SU-DHL-6 (cell line): ENCODE results near the gene SPEG.

Source experiments
- H2AFZ ChIP-seq: fragments of 200-600 bp; sonication (generic); 2 replicates; pipeline ENCODE4 v1.6.1; 2014; ENCODE audit warnings: low read depth, mild to moderate bottlenecking, moderate library complexity, mixed read lengths, antibody characterized with exemption, low read length; ENCODE audit not compliant: severe bottlenecking
- H3F3A ChIP-seq: fragments of 200-600 bp; shearing (Covaris generic); 2 replicates; pipeline ENCODE4 v1.6.0; 2016; ENCODE audit warnings: antibody characterized with exemption, mild to moderate bottlenecking; ENCODE audit not compliant: insufficient read depth
- H3K27ac ChIP-seq: fragments of 200-600 bp; sonication (generic); 2 replicates; pipeline ENCODE4 v1.5.1; 2016; ENCODE audit warnings: low read depth, mild to moderate bottlenecking, low read length, moderate library complexity, mixed read lengths
- H3K27me3 ChIP-seq: fragments of 200-600 bp; sonication (generic), shearing (Covaris generic); 2 replicates; pipeline ENCODE4 v1.6.0; 2014; ENCODE audit warnings: mild to moderate bottlenecking, low read length
- H3K36me3 ChIP-seq: fragments of 200-600 bp; sonication (generic); 2 replicates; pipeline ENCODE4 v1.6.1; 2014; ENCODE audit warnings: mild to moderate bottlenecking, low read length, mixed read lengths
- H3K4me2 ChIP-seq: fragments of 300-600, 200-600 bp; shearing (Covaris generic), sonication (generic); 2 replicates; pipeline ENCODE4 v1.6.0; 2014; ENCODE audit warnings: low read length, low read depth, mild to moderate bottlenecking; ENCODE audit not compliant: poor library complexity, severe bottlenecking
- H3K4me3 ChIP-seq: fragments of 200-600 bp; sonication (generic); 2 replicates; pipeline ENCODE4 v1.5.1; 2014; ENCODE audit warnings: antibody characterized with exemption, low read length, mild to moderate bottlenecking, mixed read lengths; ENCODE audit not compliant: insufficient read depth, poor library complexity, severe bottlenecking
- H3K79me2 ChIP-seq: fragments of 200-600 bp; sonication (generic); 2 replicates; pipeline ENCODE4 v1.6.1; 2014; ENCODE audit warnings: mild to moderate bottlenecking, low read length, moderate library complexity; ENCODE audit not compliant: insufficient read depth
- H3K9ac ChIP-seq: fragments of 200-600 bp; sonication (generic); 2 replicates; pipeline ENCODE4 v1.7.0; 2014; ENCODE audit warnings: mild to moderate bottlenecking, low read length
- H3K9me2 ChIP-seq: fragments of 200-600 bp; sonication (generic); replicated peaks from 2 replicates; pipeline ENCODE4 v1.6.1; 2014; ENCODE audit warnings: low read length; ENCODE audit not compliant: insufficient read depth
- H3K9me3 ChIP-seq: fragments of 200-600 bp; sonication (generic); 2 replicates; pipeline ENCODE4 v1.6.1; 2014; ENCODE audit warnings: low read length, mixed read lengths; ENCODE audit not compliant: insufficient read depth
- H4K20me1 ChIP-seq: fragments of 200-600 bp; sonication (generic); 2 replicates; pipeline ENCODE4 v1.6.1; 2014; ENCODE audit warnings: low read depth, mild to moderate bottlenecking, antibody characterized with exemption, low read length, moderate library complexity, mixed read lengths
- CTCF ChIP-seq: fragments of 200-600 bp; sonication (generic); IDR thresholded peaks from one replicate; pipeline ENCODE4 v1.5.1; 2017; ENCODE audit warnings: antibody characterized with exemption, mild to moderate bottlenecking, low read length, moderate library complexity; ENCODE audit not compliant: insufficient read depth, poor library complexity, severe bottlenecking
- EZH2phosphoT487 ChIP-seq: fragments of 200-600 bp; sonication (generic), shearing (Covaris generic); conservative IDR thresholded peaks from 2 replicates; pipeline ENCODE4 v1.6.1; 2018; ENCODE audit warnings: mild to moderate bottlenecking, antibody characterized with exemption, low read length, moderate library complexity, mixed read lengths

The SPEG gene

GRCh38 chr2:219519526-219519916 is 84.9 kb downstream of the SPEG start:
- no peaks in the 10 kb centered on the region for H3K9me2 ChIP-seq
- H3K9me3 ChIP-seq: no peaks in the 10 kb centered on the region
- no peak overlapping the region for H2AFZ ChIP-seq
- no peaks in the 10 kb centered on the region for H3K27me3 ChIP-seq
- H3K4me2 ChIP-seq: no peak overlapping the region
- H3K79me2 ChIP-seq: no peaks in the 10 kb centered on the region
- H3K36me3 ChIP-seq: no peaks in the 10 kb centered on the region
- H3F3A ChIP-seq: no peaks in the 10 kb centered on the region
- no peaks in the 10 kb centered on the region for H4K20me1 ChIP-seq
- TF ChIP-seq CTCF (no peak), EZH2phosphoT487 (no peak)
- H3K9ac ChIP-seq: no peak overlapping the region
- H3K4me3 ChIP-seq: no peak overlapping the region
- H3K27ac ChIP-seq: no peak overlapping the region

- Histone ChIP-seq H4K20me1 (no peaks in the 10 kb centered on the region), H3K4me2 (no peak overlapping the region), H3K9me3 (no peaks in the 10 kb centered on the region), H2AFZ (no peak overlapping the region), H3F3A (no peaks in the 10 kb centered on the region), H3K36me3 (no peaks in the 10 kb centered on the region), H3K79me2 (no peaks in the 10 kb centered on the region), H3K9me2 (no peaks in the 10 kb centered on the region), H3K9ac (no peak overlapping the region), H3K27me3 (no peaks in the 10 kb centered on the region), H3K27ac (no peak overlapping the region), H3K4me3 (no peak overlapping the region)
- TF ChIP-seq EZH2phosphoT487 (no peak), CTCF (no peak)
Measured at GRCh38 chr2:219520079-219520478, 85.4 kb downstream of the SPEG start.

- no peaks in the 10 kb centered on the region for H3F3A ChIP-seq
- no peaks in the 10 kb centered on the region for H3K79me2 ChIP-seq
- H4K20me1 ChIP-seq: no peaks in the 10 kb centered on the region
- no peaks in the 10 kb centered on the region for H3K9me2 ChIP-seq
- H3K4me2 ChIP-seq: no peak overlapping the region
- no peak overlapping the region for H3K27ac ChIP-seq
- H3K9ac ChIP-seq: no peak overlapping the region
- no peaks in the 10 kb centered on the region for H3K9me3 ChIP-seq
- no peak overlapping the region for H2AFZ ChIP-seq
- TF ChIP-seq EZH2phosphoT487: no peak
- TF ChIP-seq CTCF: peak; percentile 26
- H3K4me3 ChIP-seq: no peak overlapping the region
- H3K36me3 ChIP-seq: no peaks in the 10 kb centered on the region
- H3K27me3 ChIP-seq: no peaks in the 10 kb centered on the region
Measured at GRCh38 chr2:219521066-219521880, 86.6 kb downstream of the SPEG start.
